K562 (cell line): Measurements from ENCODE around the gene WDR45. TPM values are rescaled to one million over a fixed set of nuclear protein-coding genes. Genes with fewer than 3 reads are reported as not detected.

ENCODE experiments used
- CAMTA2 ChIP-seq: fragments of 250-450 bp; sonication (Bioruptor Pico); conservative IDR thresholded peaks from 2 replicates; pipeline ENCODE4 v1.5.1; 2022
- CXXC5 ChIP-seq: fragments of 250-450 bp; sonication (Bioruptor Pico); IDR thresholded peaks from 2 replicates; pipeline ENCODE4 v1.8.0; 2022; ENCODE audit warnings: inconsistent platforms, mild to moderate bottlenecking, moderate library complexity
- ETV5 ChIP-seq: sonication (generic); formaldehyde crosslinking; IDR thresholded peaks from 2 replicates; pipeline ENCODE4 v1.4.0; 2020; ENCODE audit warnings: low read depth, mild to moderate bottlenecking, missing genetic modification reagents
- HCFC1 ChIP-seq: IDR thresholded peaks from 2 replicates; pipeline ENCODE4 v1.6.1; 2012; ENCODE audit warnings: low read depth, low read length, improper control_type of control experiment
- MTA1 ChIP-seq: fragments of 450-650 bp; IDR thresholded peaks from 2 replicates; pipeline ENCODE4 v1.6.1; 2017; ENCODE audit warnings: borderline replicate concordance
- NR2C2 ChIP-seq, 2 experiments: fragments of 200-800 bp in 1 of 2; sonication (Bioruptor generic) in 1 of 2; sonication (generic) in 1 of 2; formaldehyde crosslinking in 1 of 2; IDR thresholded peaks; 2 replicates each; pipeline versions ENCODE4 v1.6.1 to v1.8.0; 2016 to 2022; ENCODE audit warnings: mild to moderate bottlenecking in 1 of 2, missing compliant biosample characterization in 1 of 2, missing genetic modification characterization in 1 of 2, missing genetic modification reagents in 1 of 2
- SOX6 ChIP-seq: fragments of 450-650 bp; IDR thresholded peaks from 2 replicates; pipeline ENCODE4 v1.6.1; 2014; ENCODE audit warnings: mild to moderate bottlenecking
- SRF ChIP-seq, 2 experiments: fragments of 250-450, 450-650 bp in 1 of 2; sonication (Bioruptor Pico) in 1 of 2; sonication (generic) in 1 of 2; formaldehyde crosslinking; IDR thresholded peaks; 2 replicates each; pipeline versions ENCODE4 v1.5.0 to v1.5.1; 2020 to 2022; ENCODE audit warnings: mild to moderate bottlenecking in 1 of 2, missing genetic modification reagents in 1 of 2
- TEAD1 ChIP-seq, 2 experiments: fragments of 450-650 bp in 1 of 2; sonication (generic) in 1 of 2; formaldehyde crosslinking; IDR thresholded peaks; 2 replicates each; pipeline versions ENCODE4 v1.4.0 to v1.8.0; 2020 to 2022; ENCODE audit warnings: mild to moderate bottlenecking in 2 of 2, missing genetic modification reagents in 1 of 2
- TRIM28 ChIP-seq: fragments of 450-650 bp; IDR thresholded peaks from 2 replicates; pipeline ENCODE4 v1.6.1; 2017
- TSC22D4 ChIP-seq: fragments of 450-650 bp; IDR thresholded peaks from 2 replicates; pipeline ENCODE4 v1.6.1; 2016; ENCODE audit warnings: missing genetic modification characterization, missing biosample characterization, control low read depth
- ZC3H8 ChIP-seq: fragments of 450-650 bp; IDR thresholded peaks from 2 replicates; pipeline ENCODE4 v1.6.1; 2017
- ZKSCAN3 ChIP-seq: fragments of 250-450 bp; sonication (Bioruptor Pico); IDR thresholded peaks from 2 replicates; pipeline ENCODE4 v1.4.0; 2020
- ZNF384 ChIP-seq: IDR thresholded peaks from 2 replicates; pipeline ENCODE4 v1.6.1; 2012; ENCODE audit warnings: low read depth, low read length, improper control_type of control experiment
- polyA plus RNA-seq, 8 experiments: library from polyadenylated mRNA; depleted of rRNA in 4 of 8; stranded (reverse) in 5 of 8; unstranded in 3 of 8; fragments of >200 nt; fragmentation: Nextera tagmentation in 2 of 8; fragmentation: Illumina TruSeq in 1 of 8; extraction: Ambion mirVana in 2 of 8; extraction: Trizol in 1 of 8; gene quantifications; 2 replicates each; pipeline versions ENCODE4 v1.2.1 to v1.2.3, GENCODE V29; 2011 to 2014; ENCODE audit warnings: inconsistent platforms in 1 of 8, missing spikeins in 1 of 8
- total RNA-seq, 7 experiments: library from RNA; depleted of rRNA in 6 of 7; stranded (reverse); fragments of >200 nt in 6 of 7; fragmentation: Illumina TruSeq in 2 of 7; extraction: Trizol in 2 of 7; gene quantifications; 2 replicates each; pipeline versions ENCODE4 v1.2.1 to v1.2.3, GENCODE V29; 2011 to 2021; ENCODE audit warnings: low replicate concordance in 1 of 7
- TF ChIP-seq, protein P1 (sequence below), 2 experiments: fragments of 450-650 bp; IDR thresholded peaks; 2 replicates each; pipeline ENCODE4 v1.6.1; 2016
- TF ChIP-seq, protein P2 (sequence below): fragments of 450-650 bp; IDR thresholded peaks from 2 replicates; pipeline ENCODE4 v1.7.0; 2016; ENCODE audit warnings: borderline replicate concordance
- TF ChIP-seq, protein P3 (sequence below): sonication (generic); formaldehyde crosslinking; IDR thresholded peaks from 2 replicates; pipeline ENCODE4 v1.8.0; 2022; ENCODE audit warnings: missing genetic modification reagents, mild to moderate bottlenecking, moderate library complexity, borderline replicate concordance
- TF ChIP-seq, protein P4 (sequence below): fragments of 450-650 bp; IDR thresholded peaks from 2 replicates; pipeline ENCODE4 v1.6.1; 2017; ENCODE audit warnings: mild to moderate bottlenecking, moderate library complexity
- TF ChIP-seq, protein P5 (sequence below): sonication (generic); formaldehyde crosslinking; IDR thresholded peaks from 2 replicates; pipeline ENCODE4 v1.8.0; 2023; ENCODE audit warnings: missing genetic modification reagents, mild to moderate bottlenecking, borderline replicate concordance

Gene WDR45
- total and polyA plus RNA-seq, 9 of the 15 experiments (the other 6 are each of a cell fraction or from before 2014, with no cell fraction given) = 19.4 to 136 (median 59.7) TPM

DNA sequence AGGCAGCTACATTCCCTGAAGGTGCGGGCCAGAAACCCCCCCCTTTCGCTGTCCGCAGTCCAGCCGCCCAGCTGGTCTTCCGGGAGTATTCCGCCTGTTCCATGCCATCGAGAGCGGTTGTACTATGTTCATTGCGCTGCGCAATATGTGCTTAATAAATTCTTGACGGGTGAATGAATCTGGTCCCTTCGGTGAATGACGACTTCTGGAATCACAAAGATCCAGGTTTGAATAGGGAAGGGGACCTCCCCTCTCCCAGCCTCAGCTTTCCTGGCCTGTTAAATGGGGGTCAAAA is 35.8 kb downstream of the WDR45 start (continued):
- TF ChIP-seq, protein P1, sequence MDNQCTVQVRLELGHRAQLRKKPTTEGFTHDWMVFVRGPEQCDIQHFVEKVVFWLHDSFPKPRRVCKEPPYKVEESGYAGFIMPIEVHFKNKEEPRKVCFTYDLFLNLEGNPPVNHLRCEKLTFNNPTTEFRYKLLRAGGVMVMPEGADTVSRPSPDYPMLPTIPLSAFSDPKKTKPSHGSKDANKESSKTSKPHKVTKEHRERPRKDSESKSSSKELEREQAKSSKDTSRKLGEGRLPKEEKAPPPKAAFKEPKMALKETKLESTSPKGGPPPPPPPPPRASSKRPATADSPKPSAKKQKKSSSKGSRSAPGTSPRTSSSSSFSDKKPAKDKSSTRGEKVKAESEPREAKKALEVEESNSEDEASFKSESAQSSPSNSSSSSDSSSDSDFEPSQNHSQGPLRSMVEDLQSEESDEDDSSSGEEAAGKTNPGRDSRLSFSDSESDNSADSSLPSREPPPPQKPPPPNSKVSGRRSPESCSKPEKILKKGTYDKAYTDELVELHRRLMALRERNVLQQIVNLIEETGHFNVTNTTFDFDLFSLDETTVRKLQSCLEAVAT (IDR thresholded peaks at IDR 0.05) = 0 out of 4 replicates have a peak, but pooled peaks of 1 of the 2 experiments have one; percentile 42
- TF ChIP-seq ZKSCAN3 (CRISPR knock-in tag) (no peak), MTA1 (no peak), NR2C2 (CRISPR knock-in tag; IDR thresholded peaks at IDR 0.05) (no peak), NR2C2 (tag; IDR thresholded peaks at IDR 0.05) (no peak), CAMTA2 (CRISPR knock-in tag) (no peak), SRF (CRISPR knock-in tag; IDR thresholded peaks at IDR 0.05) (no peak), ZC3H8 (no peak), ETV5 (no peak), HCFC1 (no peak), SOX6 (peak; percentile 6; the same call in 1 of the 2 replicates), TEAD1 (CRISPR knock-in tag; IDR thresholded peaks at IDR 0.05) (no peak), TRIM28 (0 out of 2 replicates have a peak, but pooled peaks have one; percentile 33), ZNF384 (no peak), CXXC5 (CRISPR knock-in tag) (0 out of 2 replicates have a peak, but pooled peaks have one; percentile 4), TSC22D4 (tag) (no peak)
- TF ChIP-seq, protein P2, sequence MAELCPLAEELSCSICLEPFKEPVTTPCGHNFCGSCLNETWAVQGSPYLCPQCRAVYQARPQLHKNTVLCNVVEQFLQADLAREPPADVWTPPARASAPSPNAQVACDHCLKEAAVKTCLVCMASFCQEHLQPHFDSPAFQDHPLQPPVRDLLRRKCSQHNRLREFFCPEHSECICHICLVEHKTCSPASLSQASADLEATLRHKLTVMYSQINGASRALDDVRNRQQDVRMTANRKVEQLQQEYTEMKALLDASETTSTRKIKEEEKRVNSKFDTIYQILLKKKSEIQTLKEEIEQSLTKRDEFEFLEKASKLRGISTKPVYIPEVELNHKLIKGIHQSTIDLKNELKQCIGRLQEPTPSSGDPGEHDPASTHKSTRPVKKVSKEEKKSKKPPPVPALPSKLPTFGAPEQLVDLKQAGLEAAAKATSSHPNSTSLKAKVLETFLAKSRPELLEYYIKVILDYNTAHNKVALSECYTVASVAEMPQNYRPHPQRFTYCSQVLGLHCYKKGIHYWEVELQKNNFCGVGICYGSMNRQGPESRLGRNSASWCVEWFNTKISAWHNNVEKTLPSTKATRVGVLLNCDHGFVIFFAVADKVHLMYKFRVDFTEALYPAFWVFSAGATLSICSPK = no peak
- TF ChIP-seq, protein P3, sequence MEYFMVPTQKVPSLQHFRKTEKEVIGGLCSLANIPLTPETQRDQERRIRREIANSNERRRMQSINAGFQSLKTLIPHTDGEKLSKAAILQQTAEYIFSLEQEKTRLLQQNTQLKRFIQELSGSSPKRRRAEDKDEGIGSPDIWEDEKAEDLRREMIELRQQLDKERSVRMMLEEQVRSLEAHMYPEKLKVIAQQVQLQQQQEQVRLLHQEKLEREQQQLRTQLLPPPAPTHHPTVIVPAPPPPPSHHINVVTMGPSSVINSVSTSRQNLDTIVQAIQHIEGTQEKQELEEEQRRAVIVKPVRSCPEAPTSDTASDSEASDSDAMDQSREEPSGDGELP (CRISPR knock-in tag) = peak; percentile 60; the same call in 1 of the 2 replicates
- TF ChIP-seq, protein P4, sequence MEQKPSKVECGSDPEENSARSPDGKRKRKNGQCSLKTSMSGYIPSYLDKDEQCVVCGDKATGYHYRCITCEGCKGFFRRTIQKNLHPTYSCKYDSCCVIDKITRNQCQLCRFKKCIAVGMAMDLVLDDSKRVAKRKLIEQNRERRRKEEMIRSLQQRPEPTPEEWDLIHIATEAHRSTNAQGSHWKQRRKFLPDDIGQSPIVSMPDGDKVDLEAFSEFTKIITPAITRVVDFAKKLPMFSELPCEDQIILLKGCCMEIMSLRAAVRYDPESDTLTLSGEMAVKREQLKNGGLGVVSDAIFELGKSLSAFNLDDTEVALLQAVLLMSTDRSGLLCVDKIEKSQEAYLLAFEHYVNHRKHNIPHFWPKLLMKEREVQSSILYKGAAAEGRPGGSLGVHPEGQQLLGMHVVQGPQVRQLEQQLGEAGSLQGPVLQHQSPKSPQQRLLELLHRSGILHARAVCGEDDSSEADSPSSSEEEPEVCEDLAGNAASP = no peak
- TF ChIP-seq, protein P5, sequence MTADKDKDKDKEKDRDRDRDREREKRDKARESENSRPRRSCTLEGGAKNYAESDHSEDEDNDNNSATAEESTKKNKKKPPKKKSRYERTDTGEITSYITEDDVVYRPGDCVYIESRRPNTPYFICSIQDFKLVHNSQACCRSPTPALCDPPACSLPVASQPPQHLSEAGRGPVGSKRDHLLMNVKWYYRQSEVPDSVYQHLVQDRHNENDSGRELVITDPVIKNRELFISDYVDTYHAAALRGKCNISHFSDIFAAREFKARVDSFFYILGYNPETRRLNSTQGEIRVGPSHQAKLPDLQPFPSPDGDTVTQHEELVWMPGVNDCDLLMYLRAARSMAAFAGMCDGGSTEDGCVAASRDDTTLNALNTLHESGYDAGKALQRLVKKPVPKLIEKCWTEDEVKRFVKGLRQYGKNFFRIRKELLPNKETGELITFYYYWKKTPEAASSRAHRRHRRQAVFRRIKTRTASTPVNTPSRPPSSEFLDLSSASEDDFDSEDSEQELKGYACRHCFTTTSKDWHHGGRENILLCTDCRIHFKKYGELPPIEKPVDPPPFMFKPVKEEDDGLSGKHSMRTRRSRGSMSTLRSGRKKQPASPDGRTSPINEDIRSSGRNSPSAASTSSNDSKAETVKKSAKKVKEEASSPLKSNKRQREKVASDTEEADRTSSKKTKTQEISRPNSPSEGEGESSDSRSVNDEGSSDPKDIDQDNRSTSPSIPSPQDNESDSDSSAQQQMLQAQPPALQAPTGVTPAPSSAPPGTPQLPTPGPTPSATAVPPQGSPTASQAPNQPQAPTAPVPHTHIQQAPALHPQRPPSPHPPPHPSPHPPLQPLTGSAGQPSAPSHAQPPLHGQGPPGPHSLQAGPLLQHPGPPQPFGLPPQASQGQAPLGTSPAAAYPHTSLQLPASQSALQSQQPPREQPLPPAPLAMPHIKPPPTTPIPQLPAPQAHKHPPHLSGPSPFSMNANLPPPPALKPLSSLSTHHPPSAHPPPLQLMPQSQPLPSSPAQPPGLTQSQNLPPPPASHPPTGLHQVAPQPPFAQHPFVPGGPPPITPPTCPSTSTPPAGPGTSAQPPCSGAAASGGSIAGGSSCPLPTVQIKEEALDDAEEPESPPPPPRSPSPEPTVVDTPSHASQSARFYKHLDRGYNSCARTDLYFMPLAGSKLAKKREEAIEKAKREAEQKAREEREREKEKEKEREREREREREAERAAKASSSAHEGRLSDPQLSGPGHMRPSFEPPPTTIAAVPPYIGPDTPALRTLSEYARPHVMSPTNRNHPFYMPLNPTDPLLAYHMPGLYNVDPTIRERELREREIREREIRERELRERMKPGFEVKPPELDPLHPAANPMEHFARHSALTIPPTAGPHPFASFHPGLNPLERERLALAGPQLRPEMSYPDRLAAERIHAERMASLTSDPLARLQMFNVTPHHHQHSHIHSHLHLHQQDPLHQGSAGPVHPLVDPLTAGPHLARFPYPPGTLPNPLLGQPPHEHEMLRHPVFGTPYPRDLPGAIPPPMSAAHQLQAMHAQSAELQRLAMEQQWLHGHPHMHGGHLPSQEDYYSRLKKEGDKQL (CRISPR knock-in tag) = no peak
